GM12801 (cell line): Measurements from ENCODE around the gene MTHFD2.

ENCODE experiments used
- TF ChIP-seq, protein P1 (sequence below): IDR thresholded peaks from one replicate; pipeline ENCODE4 v1.5.1; 2011; ENCODE audit warnings: control low read depth; ENCODE audit not compliant: insufficient read length; ENCODE audit errors: extremely low read depth

Gene MTHFD2

DNA sequence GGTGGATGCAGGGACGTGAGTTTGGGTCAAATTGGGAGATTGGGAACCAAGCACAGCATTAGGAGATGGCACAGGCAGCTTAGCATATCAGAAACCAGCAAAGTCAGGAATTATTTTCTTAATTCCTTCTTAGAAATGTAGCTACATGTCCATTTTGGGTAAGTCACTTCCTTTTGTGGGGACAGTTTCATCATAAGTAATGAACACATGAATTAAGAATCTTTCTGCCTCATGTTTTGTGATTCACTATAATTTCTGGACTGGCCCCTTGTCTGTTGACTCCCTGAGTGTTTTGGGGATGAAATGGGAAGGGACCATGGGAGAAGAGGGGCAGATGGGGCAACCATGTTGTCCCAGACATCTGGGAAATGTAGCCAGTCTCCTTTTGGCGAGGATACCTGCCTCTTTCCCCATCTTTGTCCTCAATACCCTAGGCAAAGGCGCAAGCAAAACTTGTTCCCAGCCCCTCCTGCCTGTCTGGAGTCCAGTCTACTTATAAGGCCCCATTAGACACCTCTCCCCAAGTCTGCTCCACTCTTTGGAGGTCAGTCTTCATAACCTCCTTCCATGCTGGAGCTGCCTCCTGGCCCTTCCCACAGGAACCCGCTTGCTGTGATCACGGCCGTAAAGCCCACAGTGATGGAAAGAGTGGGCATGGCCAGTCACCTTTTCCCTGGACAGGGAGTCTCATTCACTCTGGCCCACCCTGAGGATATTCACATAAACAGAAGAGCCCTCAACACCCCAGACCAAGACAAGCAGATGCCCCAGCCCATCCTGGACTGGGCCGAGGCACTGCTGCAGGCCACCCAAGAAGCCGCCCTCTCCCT, 25.7 kb downstream of the MTHFD2 start:
- TF ChIP-seq, protein P1, sequence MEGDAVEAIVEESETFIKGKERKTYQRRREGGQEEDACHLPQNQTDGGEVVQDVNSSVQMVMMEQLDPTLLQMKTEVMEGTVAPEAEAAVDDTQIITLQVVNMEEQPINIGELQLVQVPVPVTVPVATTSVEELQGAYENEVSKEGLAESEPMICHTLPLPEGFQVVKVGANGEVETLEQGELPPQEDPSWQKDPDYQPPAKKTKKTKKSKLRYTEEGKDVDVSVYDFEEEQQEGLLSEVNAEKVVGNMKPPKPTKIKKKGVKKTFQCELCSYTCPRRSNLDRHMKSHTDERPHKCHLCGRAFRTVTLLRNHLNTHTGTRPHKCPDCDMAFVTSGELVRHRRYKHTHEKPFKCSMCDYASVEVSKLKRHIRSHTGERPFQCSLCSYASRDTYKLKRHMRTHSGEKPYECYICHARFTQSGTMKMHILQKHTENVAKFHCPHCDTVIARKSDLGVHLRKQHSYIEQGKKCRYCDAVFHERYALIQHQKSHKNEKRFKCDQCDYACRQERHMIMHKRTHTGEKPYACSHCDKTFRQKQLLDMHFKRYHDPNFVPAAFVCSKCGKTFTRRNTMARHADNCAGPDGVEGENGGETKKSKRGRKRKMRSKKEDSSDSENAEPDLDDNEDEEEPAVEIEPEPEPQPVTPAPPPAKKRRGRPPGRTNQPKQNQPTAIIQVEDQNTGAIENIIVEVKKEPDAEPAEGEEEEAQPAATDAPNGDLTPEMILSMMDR = no peak

DNA sequence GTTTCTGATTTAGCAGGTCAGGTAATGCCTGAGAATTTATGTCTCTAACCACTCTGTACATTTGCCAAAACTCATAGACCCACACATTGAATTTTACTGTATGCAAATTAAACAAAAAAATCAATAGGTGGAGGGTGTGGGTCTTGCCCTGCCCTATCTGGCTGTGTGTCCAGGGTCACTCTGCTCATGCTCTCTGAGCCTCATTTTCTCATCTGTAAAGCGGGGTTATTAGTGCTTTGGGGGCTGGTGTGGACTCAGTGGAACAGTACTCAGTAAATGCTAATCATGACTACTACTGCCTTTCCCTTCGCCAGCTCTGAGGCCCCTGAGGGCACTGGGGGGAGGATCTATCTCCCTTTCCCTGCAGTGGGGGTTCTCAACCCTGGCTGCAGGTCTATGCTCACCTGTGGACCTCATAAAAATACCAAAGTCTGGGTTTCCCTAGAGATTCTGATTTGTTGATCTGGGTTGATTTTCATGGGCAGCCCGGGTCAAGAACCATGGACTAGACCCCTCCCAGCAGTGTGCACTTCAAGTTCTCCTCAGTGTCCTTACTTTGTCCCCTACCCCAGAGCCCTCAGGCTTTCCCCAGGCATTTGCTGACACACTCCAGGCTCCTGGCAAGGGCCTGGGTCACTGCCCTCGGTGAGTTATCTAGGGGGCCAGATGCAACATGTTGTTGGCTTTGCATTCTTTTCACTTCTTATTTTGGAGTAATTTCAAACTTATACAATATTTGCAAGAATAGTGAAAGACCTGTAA, 27.5 kb downstream of the MTHFD2 start:
- TF ChIP-seq, protein P1 = no peak

DNA sequence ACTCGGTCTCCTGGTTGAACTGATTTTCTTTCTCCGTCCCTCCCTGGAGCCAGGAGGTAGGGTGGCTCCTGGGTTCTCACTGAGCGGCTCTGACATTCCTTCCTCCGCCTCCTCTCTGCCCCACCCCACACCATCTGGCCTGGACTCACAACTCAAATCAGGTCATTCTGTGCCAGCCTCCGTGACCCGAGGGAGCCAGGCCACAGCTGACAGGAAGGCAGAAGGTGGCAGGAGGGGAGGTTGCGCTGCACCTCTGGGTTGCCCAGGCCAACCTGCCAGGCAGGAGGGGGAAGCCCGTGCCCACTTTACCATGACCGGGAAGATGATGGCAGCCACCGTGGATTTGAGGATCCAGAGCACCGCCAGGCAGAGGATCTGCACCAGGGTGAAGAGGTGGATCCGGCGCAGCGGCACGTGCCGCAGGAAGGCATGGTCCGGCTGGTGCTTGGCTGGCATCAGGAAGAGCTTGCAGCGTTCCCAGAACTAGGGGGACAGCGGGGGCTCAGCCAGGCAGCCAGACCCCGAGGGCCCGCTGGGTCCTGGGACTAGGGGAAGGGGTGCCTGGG, 28.3 kb downstream of the MTHFD2 start:
- TF ChIP-seq, protein P1 = no peak

DNA sequence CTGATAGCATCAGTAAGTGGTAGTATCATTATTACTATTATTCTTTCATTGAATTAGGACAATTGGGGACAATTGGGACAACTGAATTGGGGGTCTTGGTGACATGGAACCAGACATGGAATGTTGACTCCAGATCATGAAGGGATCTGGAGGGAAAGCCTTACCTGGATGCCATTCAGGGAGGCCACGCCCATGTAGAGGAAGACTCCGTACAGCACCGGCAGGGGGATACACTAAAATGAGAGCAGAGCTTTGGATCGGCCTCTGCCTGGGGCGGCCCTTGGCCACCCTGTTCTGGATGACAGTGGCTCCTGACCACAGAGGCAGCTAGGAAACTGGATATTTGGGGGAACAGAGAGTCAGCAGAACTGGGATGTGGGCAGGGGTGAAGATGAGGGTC, 29.2 kb downstream of the MTHFD2 start:
- TF ChIP-seq, protein P1 = no peak

DNA sequence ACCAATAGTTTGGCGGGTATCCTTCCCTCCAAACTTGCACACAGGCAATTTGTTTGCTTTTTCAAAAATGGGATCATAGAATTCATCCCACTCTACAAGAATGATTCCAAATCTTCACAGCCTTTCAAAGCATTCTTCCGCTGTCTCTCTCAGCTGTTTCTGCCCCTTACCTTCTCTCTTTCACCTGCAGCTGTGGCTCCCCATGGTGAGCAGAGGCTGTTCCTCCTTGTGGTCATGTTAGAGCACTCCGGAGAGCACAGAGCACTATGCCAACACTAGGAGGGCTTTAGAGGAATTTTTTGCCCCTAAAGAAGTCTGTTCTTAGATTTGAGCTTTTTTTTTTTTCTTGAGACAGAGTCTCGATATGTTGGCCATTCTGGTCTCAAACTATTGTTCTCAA, 30.4 kb downstream of the MTHFD2 start:
- TF ChIP-seq, protein P1 = no peak

DNA sequence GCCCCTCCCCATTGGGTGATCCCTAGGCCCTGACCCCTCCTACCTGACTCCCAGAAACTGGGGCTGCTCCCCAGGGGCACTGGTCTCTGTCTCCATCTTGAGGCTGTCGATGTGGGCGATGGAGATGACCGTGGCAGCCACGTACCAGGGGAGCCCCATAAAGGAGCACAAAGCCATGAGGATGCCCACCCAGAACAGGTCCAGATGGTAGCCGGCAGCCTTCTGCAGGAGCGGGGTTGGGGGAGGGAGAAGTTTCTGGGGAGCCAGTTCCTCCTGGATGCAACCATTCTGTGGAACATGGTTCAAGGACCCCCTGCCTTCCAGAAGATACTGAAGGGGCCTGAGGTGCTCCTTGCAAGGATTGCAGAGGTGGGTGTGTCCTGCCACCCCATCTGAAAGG, 34.0 kb downstream of the MTHFD2 start:
- TF ChIP-seq, protein P1 = no peak

DNA sequence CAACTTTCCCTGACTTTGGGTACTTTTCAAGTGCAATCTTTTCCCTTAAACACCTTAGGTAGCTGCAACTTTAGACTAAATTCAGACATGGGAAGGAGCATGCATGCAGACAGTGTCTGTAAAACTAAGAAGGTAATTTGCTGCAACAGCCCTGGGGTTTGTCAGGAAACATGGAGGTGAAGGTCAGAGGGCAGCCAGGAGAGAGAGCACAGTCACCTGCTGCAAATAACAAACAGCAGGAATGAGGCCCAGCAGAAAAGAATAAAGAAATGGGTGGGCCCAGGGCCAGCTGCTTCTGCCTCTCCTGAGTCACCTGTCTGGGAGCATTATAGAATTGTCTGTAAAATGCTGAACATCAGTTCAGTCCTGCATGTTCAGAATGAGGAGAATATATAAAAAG, 35.2 kb downstream of the MTHFD2 start:
- TF ChIP-seq, protein P1 = no peak
